Rectal smooth muscle tissue (tissue), 1 donor: ENCODE results near the gene ERGIC3.

Experiments used
- H3K27ac ChIP-seq: one replicate; pipeline ENCODE4 v1.7.0; 2013; ENCODE audit warnings: low read depth, low read length, inconsistent platforms
- H3K27me3 ChIP-seq: one replicate; pipeline ENCODE4 v1.7.0; 2013; ENCODE audit warnings: low read length; ENCODE audit not compliant: control insufficient read depth, insufficient read depth
- H3K36me3 ChIP-seq: one replicate; pipeline ENCODE4 v1.7.0; 2013; ENCODE audit warnings: low read length; ENCODE audit not compliant: control insufficient read depth, insufficient read depth
- H3K4me1 ChIP-seq: one replicate; pipeline ENCODE4 v1.7.0; 2013; ENCODE audit warnings: low read length; ENCODE audit not compliant: control insufficient read depth, insufficient read depth
- H3K4me3 ChIP-seq: one replicate; pipeline ENCODE4 v1.7.0; 2013; ENCODE audit warnings: low read length
- H3K9ac ChIP-seq: one replicate; pipeline ENCODE4 v1.7.0; 2013; ENCODE audit warnings: low read length

ERGIC3 gene

GRCh38 chr20:35541783-35542662, at the start of gene ERGIC3:
Gene ERGIC3 (plus strand): TSS chr20:35542078. CDS start chr20:35542098, 20 bp downstream.
- no peaks in the 10 kb centered on the region for H3K36me3 ChIP-seq
- peak within 1 kb of the TSS; percentile 94 for H3K4me3 ChIP-seq
- peak within 1 kb of the TSS; percentile 59 for H3K27ac ChIP-seq
- peak within 1 kb of the TSS; percentile 32 for H3K9ac ChIP-seq
- H3K4me1 ChIP-seq = peaks cover 4% of the 10 kb centered on the region
- H3K27me3 ChIP-seq = no peaks in the 10 kb centered on the region

- no peak overlapping the region for H3K4me3 ChIP-seq
- H3K36me3 ChIP-seq = peaks cover 40% of the 10 kb centered on the region
- no peak overlapping the region for H3K27ac ChIP-seq
- no peaks in the 10 kb centered on the region for H3K27me3 ChIP-seq
- H3K4me1 ChIP-seq = no peaks in the 10 kb centered on the region
- H3K9ac ChIP-seq = no peak overlapping the region
Measured at GRCh38 chr20:35492352-35492751, 49.5 kb upstream of the ERGIC3 start.

- no peaks in the 10 kb centered on the region for H3K4me1 ChIP-seq
- no peak overlapping the region for H3K27ac ChIP-seq
- H3K9ac ChIP-seq = no peak overlapping the region
- peaks cover 41% of the 10 kb centered on the region for H3K36me3 ChIP-seq
- H3K27me3 ChIP-seq = no peaks in the 10 kb centered on the region
- H3K4me3 ChIP-seq = no peak overlapping the region
Measured at GRCh38 chr20:35496481-35496880, 45.4 kb upstream of the ERGIC3 start.

- no peak overlapping the region for H3K4me3 ChIP-seq
- no peaks in the 10 kb centered on the region for H3K4me1 ChIP-seq
- H3K9ac ChIP-seq = no peak overlapping the region
- H3K36me3 ChIP-seq = peaks cover 44% of the 10 kb centered on the region
- H3K27me3 ChIP-seq = no peaks in the 10 kb centered on the region
- H3K27ac ChIP-seq = peak overlapping the region; percentile 47
Measured at GRCh38 chr20:35497320-35497719, 44.6 kb upstream of the ERGIC3 start.

- H3K27ac ChIP-seq = no peak overlapping the region
- H3K4me3 ChIP-seq = no peak overlapping the region
- no peak overlapping the region for H3K9ac ChIP-seq
- no peaks in the 10 kb centered on the region for H3K27me3 ChIP-seq
- H3K36me3 ChIP-seq = peaks cover 46% of the 10 kb centered on the region
- H3K4me1 ChIP-seq = no peaks in the 10 kb centered on the region
Measured at GRCh38 chr20:35497780-35498189, 44.1 kb upstream of the ERGIC3 start.

GRCh38 chr20:35499271-35499670, 42.6 kb upstream of the ERGIC3 start:
- Histone ChIP-seq H3K9ac (no peak overlapping the region), H3K4me3 (no peak overlapping the region), H3K36me3 (peaks cover 42% of the 10 kb centered on the region), H3K27ac (no peak overlapping the region), H3K27me3 (no peaks in the 10 kb centered on the region), H3K4me1 (no peaks in the 10 kb centered on the region)

GRCh38 chr20:35502352-35502751, 39.5 kb upstream of the ERGIC3 start:
- no peak overlapping the region for H3K27ac ChIP-seq
- no peaks in the 10 kb centered on the region for H3K27me3 ChIP-seq
- H3K36me3 ChIP-seq = peaks cover 30% of the 10 kb centered on the region

GRCh38 chr20:35503281-35503680, 38.6 kb upstream of the ERGIC3 start:
- H3K27me3 ChIP-seq = no peaks in the 10 kb centered on the region
- no peak overlapping the region for H3K27ac ChIP-seq
- H3K4me3 ChIP-seq = no peak overlapping the region
- no peaks in the 10 kb centered on the region for H3K4me1 ChIP-seq
- peaks cover 31% of the 10 kb centered on the region for H3K36me3 ChIP-seq
- H3K9ac ChIP-seq = no peak overlapping the region

More at GRCh38 chr20:35502352-35502751, 39.5 kb upstream of the ERGIC3 start:
- Histone ChIP-seq H3K4me3 (no peak overlapping the region), H3K4me1 (no peaks in the 10 kb centered on the region), H3K9ac (no peak overlapping the region)

- peaks cover 33% of the 10 kb centered on the region for H3K36me3 ChIP-seq
- no peaks in the 10 kb centered on the region for H3K4me1 ChIP-seq
- no peak overlapping the region for H3K9ac ChIP-seq
- no peaks in the 10 kb centered on the region for H3K27me3 ChIP-seq
- H3K27ac ChIP-seq = no peak overlapping the region
- no peak overlapping the region for H3K4me3 ChIP-seq
Measured at GRCh38 chr20:35503841-35504561, 37.9 kb upstream of the ERGIC3 start.

- Histone ChIP-seq H3K4me3 (no peak overlapping the region), H3K9ac (no peak overlapping the region), H3K4me1 (no peaks in the 10 kb centered on the region), H3K27me3 (no peaks in the 10 kb centered on the region), H3K27ac (no peak overlapping the region), H3K36me3 (peaks cover 34% of the 10 kb centered on the region)
Measured at GRCh38 chr20:35504751-35505150, 37.1 kb upstream of the ERGIC3 start.

- no peaks in the 10 kb centered on the region for H3K27me3 ChIP-seq
- H3K4me1 ChIP-seq = no peaks in the 10 kb centered on the region
- no peak overlapping the region for H3K27ac ChIP-seq
- H3K36me3 ChIP-seq = peaks cover 33% of the 10 kb centered on the region
- no peak overlapping the region for H3K9ac ChIP-seq
- H3K4me3 ChIP-seq = no peak overlapping the region
Measured at GRCh38 chr20:35506179-35506578, 35.7 kb upstream of the ERGIC3 start.

- Histone ChIP-seq H3K9ac (no peak overlapping the region), H3K4me3 (no peak overlapping the region), H3K27ac (no peak overlapping the region), H3K36me3 (peaks cover 30% of the 10 kb centered on the region), H3K27me3 (no peaks in the 10 kb centered on the region), H3K4me1 (no peaks in the 10 kb centered on the region)
Measured at GRCh38 chr20:35506872-35507638, 34.8 kb upstream of the ERGIC3 start.
